Midbrain (tissue), 1 donor: Measurements from ENCODE around the gene TREX2.

Experiments
- DNase-seq: peaks from one replicate; lab custom pipeline; 2025; lab: John Stamatoyannopoulos, UW

Gene TREX2

GRCh38 chrX:153434801-153435200 lies 11.1 kb downstream of the TREX2 start:
- DNase-seq, result no peak

DNA sequence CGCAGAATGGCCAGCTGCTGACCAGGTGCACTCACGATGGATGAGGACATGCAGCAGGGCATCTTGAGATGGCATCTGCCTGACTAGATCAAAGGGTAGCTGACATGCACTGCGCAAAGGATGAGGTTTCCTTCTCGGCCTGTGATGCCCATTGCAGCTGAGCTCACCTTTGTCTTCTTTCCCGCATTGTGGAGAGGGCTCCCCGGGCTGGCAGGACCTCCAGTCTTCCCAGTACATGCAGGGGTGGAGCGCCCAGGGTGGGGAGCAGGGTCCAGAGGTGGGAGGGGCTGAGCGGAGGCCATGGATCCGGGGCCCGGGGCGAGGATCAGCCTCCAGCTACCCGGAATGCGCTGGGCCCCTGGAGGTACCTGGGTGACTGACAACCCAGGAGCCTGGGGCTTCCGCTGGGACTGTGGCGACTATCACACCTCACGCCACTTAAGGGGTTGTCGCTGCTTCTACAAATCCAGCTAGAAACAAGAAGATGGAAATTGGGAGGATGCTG lies 12.0 kb downstream of the TREX2 start:
- no peak for DNase-seq

DNA sequence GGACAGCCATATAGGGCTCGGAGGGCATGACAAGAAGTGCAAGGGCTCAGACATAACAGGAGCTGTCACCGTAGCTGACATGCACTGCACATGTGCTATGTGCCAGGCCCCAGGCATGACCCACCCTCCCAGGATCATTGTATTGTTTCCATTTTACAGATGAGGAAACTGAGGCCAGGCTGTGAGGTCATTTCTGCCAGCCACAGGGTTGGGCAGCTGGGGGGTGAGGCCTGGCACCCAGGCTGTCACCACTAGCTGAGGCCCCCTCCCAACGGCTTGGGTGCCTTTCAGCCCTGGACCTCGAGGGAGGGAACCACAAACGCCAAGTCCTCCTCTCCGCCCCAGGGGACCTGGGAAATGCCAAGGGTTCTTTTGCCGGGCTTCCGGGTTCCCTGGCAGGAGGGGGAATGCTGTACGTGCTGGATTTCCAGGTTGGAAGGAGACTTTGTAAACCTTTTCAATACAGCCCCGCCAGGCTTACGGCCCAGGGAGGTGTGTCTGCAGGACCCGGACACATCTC lies 12.6 kb downstream of the TREX2 start:
- DNase-seq, result no peak

DNA sequence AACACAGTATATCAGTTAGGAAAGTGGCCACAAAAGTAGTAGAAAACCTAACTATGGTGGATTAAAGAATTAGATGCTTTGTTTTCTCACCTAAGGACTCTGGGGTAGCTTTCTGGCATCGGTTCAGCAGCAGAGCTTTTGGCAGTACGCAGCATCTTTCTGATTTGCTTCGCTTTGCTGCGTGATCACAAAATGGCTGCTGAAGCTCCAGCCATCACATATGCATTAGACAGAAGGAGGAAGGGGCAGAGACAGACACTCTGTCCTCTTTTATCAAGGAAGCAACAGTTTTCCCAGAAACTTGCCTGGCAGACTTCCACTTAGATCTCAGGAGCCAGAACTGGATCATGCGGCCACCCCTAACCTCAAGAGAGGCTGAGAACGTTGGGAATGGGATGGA lies 15.1 kb downstream of the TREX2 start:
- no peak for DNase-seq

- no peak for DNase-seq
These were observed 19.7 kb downstream of the TREX2 start for GRCh38 chrX:153426204-153426603.

- DNase-seq, result no peak
These were observed 22.2 kb downstream of the TREX2 start for GRCh38 chrX:153423652-153424051.

GRCh38 chrX:153421856-153422255 lies 24.0 kb downstream of the TREX2 start:
- DNase-seq, result no peak

- DNase-seq, result no peak
These were observed 24.8 kb downstream of the TREX2 start for GRCh38 chrX:153420851-153421599.

- DNase-seq, result no peak
These were observed 28.2 kb downstream of the TREX2 start for GRCh38 chrX:153417637-153418036.

DNA sequence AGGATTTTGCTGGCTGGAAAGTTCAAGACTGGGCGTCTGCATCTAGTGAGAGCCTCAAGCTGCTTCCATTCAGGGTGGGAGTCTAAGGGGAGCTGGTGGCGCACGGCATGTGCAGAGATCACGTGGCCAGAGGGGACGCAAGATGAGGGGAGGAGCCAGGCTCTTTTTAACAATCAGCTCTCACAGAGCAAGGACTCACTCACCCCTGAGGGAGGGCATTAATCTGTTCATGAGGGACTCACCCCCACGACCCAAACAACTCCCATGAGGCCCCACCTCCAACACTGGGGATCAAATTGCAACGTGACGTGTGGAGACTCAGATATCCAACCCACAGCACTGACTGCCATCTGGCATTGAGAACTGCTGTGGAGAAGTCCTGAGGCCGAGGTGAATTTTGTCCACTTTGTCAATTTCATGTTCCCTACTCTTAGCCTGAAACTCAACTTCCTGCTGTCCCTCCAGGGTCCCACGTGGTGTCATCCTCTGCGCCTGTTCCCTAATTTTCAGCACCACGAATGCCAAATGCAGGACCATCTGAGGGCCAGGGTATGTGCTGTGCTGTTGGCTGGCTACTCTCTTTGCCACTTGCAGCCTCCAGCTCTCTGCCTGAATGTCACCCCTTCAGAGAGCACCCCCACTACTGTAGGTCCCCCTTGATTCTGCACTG lies 28.9 kb downstream of the TREX2 start:
- no peak for DNase-seq

- DNase-seq, result no peak
These were observed 30.9 kb downstream of the TREX2 start for GRCh38 chrX:153414856-153415510.

- DNase-seq, result no peak
These were observed 32.1 kb downstream of the TREX2 start for GRCh38 chrX:153413731-153414130.

- DNase-seq, result no peak
These were observed 32.8 kb downstream of the TREX2 start for GRCh38 chrX:153412746-153413720.

- DNase-seq, result no peak
These were observed 33.8 kb downstream of the TREX2 start for GRCh38 chrX:153411988-153412574.

DNA sequence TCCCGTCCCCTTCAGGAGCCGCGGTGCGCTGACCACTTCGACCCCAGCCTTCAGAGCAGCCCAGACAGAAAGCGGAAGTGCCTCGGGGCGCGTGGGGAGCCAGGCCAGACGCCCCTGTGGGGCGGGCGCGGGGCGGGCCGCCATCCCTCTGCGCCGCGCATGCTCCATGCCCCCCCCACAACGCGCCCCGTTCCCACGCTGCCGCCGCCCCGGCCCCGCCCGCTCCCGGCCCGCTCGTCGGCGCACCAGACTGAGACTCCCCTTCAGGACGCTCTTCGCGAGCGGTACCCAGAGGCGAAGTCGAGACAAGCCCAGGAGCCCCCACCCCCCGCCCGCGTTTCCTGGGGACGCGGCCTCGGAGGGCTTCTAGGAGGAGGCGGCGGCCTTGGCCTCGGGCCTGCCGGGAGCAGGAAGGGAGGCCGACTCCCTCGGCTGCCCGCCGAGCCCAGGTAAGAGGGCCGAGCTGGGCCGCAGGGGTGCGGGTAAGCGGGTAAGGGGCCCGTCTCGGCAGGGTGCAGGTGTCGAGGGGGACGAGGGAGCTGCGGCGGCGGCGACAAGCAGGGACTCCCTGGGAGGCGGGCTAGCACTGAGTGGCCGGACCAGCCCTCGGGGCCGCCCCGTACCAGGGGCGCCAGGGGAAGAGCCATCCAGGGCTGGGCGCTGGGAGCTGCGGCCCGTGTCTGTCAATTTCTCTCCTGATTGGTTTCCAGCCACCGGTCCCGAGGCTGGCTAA lies 34.4 kb downstream of the TREX2 start, which contains the start of gene ZFP92:
Gene ZFP92 (plus strand): TSS at position 218 of the 733 bp plus-strand sequence. CDS start 6,851 bp downstream, outside the sequence.
- no peak for DNase-seq

DNA sequence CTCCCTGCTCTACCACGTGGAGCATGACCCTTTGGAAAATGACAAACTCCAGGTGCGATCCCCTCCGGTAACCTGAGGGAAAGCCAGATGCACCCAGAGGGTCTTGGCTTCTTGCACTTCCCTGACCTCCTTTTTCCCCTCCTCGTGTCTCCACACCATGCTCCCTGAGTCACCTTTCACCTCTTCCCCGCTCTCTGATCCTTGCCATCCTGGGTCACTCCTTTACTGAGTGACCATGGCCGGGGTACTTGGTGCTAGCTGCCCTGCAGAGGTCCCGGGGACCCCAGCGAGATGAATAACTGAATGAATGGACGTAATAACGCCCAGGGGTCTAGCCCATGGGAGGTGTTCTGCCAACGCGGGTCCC lies 35.0 kb downstream of the TREX2 start:
- DNase-seq, result no peak

DNA sequence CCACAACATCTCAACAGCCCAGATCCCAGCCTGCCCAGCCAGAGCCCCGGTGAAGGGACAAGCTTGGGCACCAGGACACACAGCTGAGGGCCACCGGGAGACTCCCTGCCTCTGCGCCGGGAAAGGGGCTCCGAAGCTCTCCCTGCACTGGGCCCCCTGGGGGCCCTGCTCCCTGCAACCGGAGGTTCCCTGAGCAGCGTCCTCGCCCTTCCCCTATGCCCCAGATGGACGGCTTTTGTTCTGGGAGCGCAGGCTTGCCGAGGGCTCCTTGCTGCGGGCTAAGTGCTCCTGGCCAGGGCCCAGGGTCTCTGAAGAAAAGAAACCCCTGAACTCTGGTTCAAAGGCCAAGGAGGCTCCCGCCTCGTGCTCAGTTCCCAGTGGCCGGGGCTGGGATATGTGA lies 35.5 kb downstream of the TREX2 start:
- DNase-seq, result no peak

DNA sequence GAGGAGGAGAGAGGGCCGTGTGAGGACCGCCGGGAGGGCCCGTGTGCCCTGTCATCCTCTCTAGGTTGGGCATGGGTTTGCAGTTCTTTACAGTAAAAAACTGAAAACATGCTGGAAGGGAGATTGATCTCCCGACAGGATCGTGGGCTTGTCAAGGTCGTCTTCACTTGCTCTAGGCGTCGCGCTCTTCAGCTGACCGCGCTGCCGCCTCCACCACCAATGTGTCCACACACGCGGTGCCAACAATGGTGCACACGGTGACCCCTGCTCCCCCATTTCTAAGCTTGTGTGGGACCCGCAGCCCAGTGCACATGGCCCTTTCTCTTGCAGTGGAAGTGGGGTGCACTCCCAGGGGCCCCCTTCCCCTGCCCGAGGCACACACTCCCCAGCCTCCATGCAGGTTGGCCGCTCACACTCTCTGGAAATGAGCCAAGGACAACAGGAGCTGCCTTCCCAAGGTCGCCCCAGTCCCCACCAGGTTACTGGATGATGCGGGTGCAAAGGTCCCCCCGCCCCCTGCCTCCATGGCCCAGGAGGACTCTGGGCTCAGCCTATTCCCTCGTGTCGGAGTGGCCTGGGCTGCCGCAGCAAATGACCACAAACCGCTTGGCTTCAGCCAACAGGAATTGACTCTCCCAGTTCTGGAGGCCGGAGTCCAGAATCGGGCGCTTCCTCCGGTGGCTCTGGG lies 36.3 kb downstream of the TREX2 start:
- DNase-seq, result no peak

DNA sequence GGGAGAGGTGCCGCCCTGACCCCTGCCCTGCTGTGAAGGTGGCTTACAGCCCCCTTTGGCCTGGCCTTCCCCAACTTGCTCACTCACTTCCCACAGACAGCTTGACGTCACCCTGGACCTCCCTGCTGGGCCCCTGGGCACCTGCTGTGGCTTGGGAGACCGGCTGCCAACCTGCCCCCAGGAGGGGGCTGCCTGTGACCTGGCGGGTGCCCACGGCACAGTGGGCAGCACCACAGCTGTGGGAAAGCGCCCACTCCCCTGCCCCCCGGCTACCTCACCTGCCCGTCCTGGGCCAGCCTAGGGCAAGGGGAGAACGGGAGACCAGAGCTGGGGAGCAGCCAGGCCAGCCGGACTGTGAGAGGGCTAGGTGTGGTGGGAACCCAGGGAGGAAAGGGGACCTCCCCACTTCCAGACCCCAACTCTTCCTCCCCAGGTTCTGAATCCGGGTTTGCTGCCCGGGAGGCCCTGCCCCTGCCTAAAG lies 36.9 kb downstream of the TREX2 start:
- no peak for DNase-seq
